ENCODE data around the gene SH2D7. TPM values are rescaled to one million over a fixed set of nuclear protein-coding genes. Genes with fewer than 3 reads are reported as not detected.

The SH2D7 gene
- total and polyA plus RNA-seq, 2 donors (not counting 3 experiments of a cell fraction or from before 2014, with no cell fraction given) = not detected

DNA sequence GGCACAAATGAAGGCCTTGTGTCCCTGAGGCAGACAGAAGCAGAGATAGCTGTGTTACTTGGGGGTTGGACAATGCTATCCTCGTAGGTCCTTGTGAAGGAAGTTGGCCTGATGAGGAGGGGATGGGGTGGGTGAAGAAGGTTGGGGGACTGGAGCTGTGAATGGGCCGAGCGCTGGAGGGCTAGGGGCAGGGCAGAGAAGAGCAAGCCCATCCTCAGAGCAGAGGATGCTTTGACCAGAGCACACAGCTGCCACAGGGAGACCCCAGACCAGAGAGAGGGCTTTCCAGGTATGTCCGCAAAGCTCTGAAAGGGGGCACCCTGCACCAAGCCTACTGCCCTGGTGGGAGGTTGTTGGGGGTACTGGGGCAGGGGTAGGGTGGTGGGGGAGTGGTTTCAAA is 9.2 kb upstream of the SH2D7 start:
- intact Hi-C loops (cut with micrococcal nuclease) (no loop called here), dilution Hi-C loops (cut with MboI; ENCODE audit: extremely low pct_ligation_motif_present, low sequenced_read_pairs) (no loop called here)
- POLR2A ChIA-PET = no interaction called here
- H3K9me1 ChIP-seq (replicated peaks; ENCODE audit: control insufficient read depth, extremely low read depth, insufficient read depth, low read length) = no peaks in the 10 kb centered on the region
- no peak overlapping the region for H3K9ac ChIP-seq (replicated peaks; ENCODE audit: extremely low read depth, insufficient read depth, low read length)
- H3K79me2 ChIP-seq (ENCODE audit: control insufficient read depth, insufficient read depth, low read length) = no peaks in the 10 kb centered on the region
- no peak overlapping the region for H2AFZ ChIP-seq (ENCODE audit: low read depth, low read length)
- no peaks in the 10 kb centered on the region for H3K9me3 ChIP-seq (replicated peaks; ENCODE audit: control insufficient read depth, insufficient read depth, low read length)
- no peak overlapping the region for H3K27ac ChIP-seq (ENCODE audit: insufficient read depth, low read depth, low read length)
- no peaks in the 10 kb centered on the region for H3K36me3 ChIP-seq (ENCODE audit: control insufficient read depth in 2 of 2, extremely low read depth in 1 of 2, insufficient read depth in 2 of 2, low read length in 2 of 2)
- H3K27me3 ChIP-seq (ENCODE audit: control insufficient read depth in 2 of 2, insufficient read depth in 2 of 2, low read length in 2 of 2) = no peaks in the 10 kb centered on the region
- no peak for TF ChIP-seq GATA2 (IDR thresholded peaks at IDR 0.05; ENCODE audit: insufficient read depth, insufficient read length, low read depth, low read length)
- TF ChIP-seq POLR2AphosphoS5 (IDR thresholded peaks at IDR 0.05; ENCODE audit: insufficient read depth, low read depth, low read length) = no peak
- no peak for TF ChIP-seq EZH2 (IDR thresholded peaks at IDR 0.05; ENCODE audit: borderline replicate concordance, low read depth, low read length, severe bottlenecking)
- no peak for TF ChIP-seq JUN (IDR thresholded peaks at IDR 0.05; ENCODE audit: borderline replicate concordance, insufficient read depth, insufficient read length, low read depth)
- no peak for TF ChIP-seq POLR2A (IDR thresholded peaks at IDR 0.05; ENCODE audit: low read depth, low read length)
- no peak for TF ChIP-seq CTCF (IDR thresholded peaks at IDR 0.05; ENCODE audit: extremely low read depth in 1 of 2, insufficient read depth in 1 of 2, low read depth in 1 of 2, low read length in 2 of 2)
- no peak for TF ChIP-seq MAX (IDR thresholded peaks at IDR 0.05; ENCODE audit: insufficient read depth, insufficient read length)
- no peak for TF ChIP-seq FOS (IDR thresholded peaks at IDR 0.05; ENCODE audit: borderline replicate concordance, insufficient read depth, low read length)
- no peak for TF ChIP-seq MYC (IDR thresholded peaks at IDR 0.05; ENCODE audit: low read depth, low read length)
- no peak for FAIRE-seq
- no peak overlapping the region for H3K4me3 ChIP-seq (replicated peaks in 1 of 3; ENCODE audit: insufficient read depth in 1 of 3, low read depth in 1 of 3, low read length in 3 of 3)
- CTCF ChIA-PET = interaction anchor here (1.2 to 1.9 kb wide), 4 partner anchors 9 to 83 kb away, joined by 3 to 6 read pairs (median 4); partner anchors contain the start of gene SH2D7
- no peaks in the 10 kb centered on the region for H4K20me1 ChIP-seq (replicated peaks; ENCODE audit: control insufficient read depth, extremely low read depth, insufficient read depth, low read length)
- no peaks in the 10 kb centered on the region for H3K4me1 ChIP-seq (ENCODE audit: control insufficient read depth, extremely low read depth, insufficient read depth, low read length)
- DNase-seq (ENCODE audit: low read depth, low spot score) = no peak
- no peak overlapping the region for H3K4me2 ChIP-seq (ENCODE audit: insufficient read depth, low read length)
- BruUV-seq (replicated peaks) = no TSS peak
